Tibial nerve (tissue), 4 donors: ENCODE data around the gene GTF2F2.

Source experiments
- CTCF ChIP-seq, 5 experiments: fragments of 200-600 bp in 3 of 5; fragments of 450-650 bp in 2 of 5; sonication (generic) in 3 of 5; IDR thresholded peaks; one replicate each; pipeline ENCODE4 v1.5.1; 2016 to 2019; ENCODE audit warnings: antibody characterized with exemption in 5 of 5, mild to moderate bottlenecking in 3 of 5, moderate library complexity in 2 of 5
- EP300 ChIP-seq, 2 donors: sonication (generic); formaldehyde crosslinking; IDR thresholded peaks; one replicate each; pipeline ENCODE4 v1.6.1; 2017; ENCODE audit warnings: antibody characterized with exemption in 2 of 2, mild to moderate bottlenecking in 1 of 2
- POLR2A ChIP-seq, 2 donors: fragments of 450-650 bp; IDR thresholded peaks; one replicate each; pipeline ENCODE4 v1.6.1; 2017; ENCODE audit warnings: antibody characterized with exemption in 2 of 2, mild to moderate bottlenecking in 2 of 2, moderate library complexity in 2 of 2

- no peak for TF ChIP-seq CTCF (IDR thresholded peaks at IDR 0.05)
- TF ChIP-seq POLR2A (IDR thresholded peaks at IDR 0.05): no peak
- no peak for TF ChIP-seq EP300 (IDR thresholded peaks at IDR 0.05)
These were observed 200.7 kb downstream of the GTF2F2 start for GRCh38 chr13:45320876-45321629.
